ENCODE data around the gene WFDC1. TPM values are rescaled to one million over a fixed set of nuclear protein-coding genes. Genes with fewer than 3 reads are reported as not detected.

WFDC1 gene
- polyA plus RNA-seq, 1 donor from 2014 or later = not detected

- Mint-ChIP-seq H3K9me3 (no peaks in the 10 kb centered on the region), H3K36me3 (no peaks in the 10 kb centered on the region), H3K4me1 (no peaks in the 10 kb centered on the region), H3K27me3 (peaks cover 11% of the 10 kb centered on the region), H3K4me3 (no peak overlapping the region), H3K27ac (no peak overlapping the region)
Measured at GRCh38 chr16:84266451-84266850, 28.2 kb upstream of the WFDC1 start.

- Mint-ChIP-seq H3K9me3 (no peaks in the 10 kb centered on the region), H3K27me3 (peaks cover 11% of the 10 kb centered on the region), H3K27ac (no peak overlapping the region), H3K36me3 (no peaks in the 10 kb centered on the region), H3K4me1 (no peaks in the 10 kb centered on the region), H3K4me3 (no peak overlapping the region)
Measured at GRCh38 chr16:84267380-84267779, 27.3 kb upstream of the WFDC1 start.

DNA sequence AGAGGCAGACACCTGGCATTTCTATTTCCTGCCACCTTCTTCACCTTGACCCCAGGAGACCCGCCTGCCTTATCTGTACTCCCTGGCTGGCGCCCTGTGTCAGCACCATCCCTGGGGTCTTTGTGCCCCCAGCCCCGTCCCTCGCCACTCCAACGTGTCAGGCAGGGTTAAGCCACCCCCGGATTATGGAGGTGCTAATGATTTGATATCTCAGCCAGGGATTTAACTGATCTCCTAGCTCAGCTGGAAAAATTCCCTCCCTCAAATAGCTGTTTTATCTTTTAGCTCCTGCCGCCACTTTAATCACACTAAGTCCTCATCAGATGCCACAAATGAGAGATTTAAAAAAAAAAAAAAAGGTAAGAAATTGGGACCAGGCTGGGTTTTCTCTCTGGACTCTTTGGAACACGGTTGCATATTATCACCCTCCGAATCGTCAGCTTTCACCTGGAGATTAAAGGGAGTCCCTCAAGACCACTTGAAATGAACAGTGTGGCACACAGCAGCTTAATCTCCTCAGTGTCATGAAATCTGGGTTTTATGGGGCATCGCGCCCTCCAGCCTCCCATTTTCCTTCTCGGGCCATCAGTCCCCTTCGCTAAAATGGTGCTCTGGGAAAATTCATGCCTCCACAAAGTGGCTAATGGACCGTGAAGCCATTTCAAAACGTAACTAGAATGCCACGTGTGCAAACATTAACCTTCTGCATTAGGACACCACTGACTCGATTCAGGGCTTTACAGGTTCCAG is 26.2 kb upstream of the WFDC1 start:
- no peaks in the 10 kb centered on the region for H3K4me1 Mint-ChIP-seq
- H3K27me3 Mint-ChIP-seq = peaks cover 9% of the 10 kb centered on the region
- H3K36me3 Mint-ChIP-seq = no peaks in the 10 kb centered on the region
- H3K27ac Mint-ChIP-seq = no peak overlapping the region
- H3K9me3 Mint-ChIP-seq = no peaks in the 10 kb centered on the region
- H3K4me3 Mint-ChIP-seq = no peak overlapping the region

DNA sequence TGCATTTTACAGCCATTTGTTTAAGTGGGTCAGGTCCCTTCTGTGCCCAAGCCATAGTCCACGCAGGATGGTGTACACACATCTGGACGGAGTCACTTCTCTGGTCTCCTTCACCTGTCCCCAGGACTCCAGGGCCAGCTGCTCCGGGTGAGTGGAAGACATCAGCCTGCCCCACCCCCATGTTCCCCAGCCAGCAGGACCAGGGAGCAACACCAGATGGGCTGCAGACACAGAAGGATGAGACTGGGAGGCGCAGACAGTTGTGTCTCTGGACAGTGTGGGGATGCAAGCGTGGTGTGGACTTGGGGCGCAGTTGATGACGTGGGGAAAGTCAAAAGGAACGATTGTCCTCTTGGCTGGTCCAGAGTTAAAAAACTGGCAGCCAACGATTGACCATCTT is 24.6 kb upstream of the WFDC1 start:
- Mint-ChIP-seq H3K4me3 (no peak overlapping the region), H3K9me3 (no peaks in the 10 kb centered on the region)

DNA sequence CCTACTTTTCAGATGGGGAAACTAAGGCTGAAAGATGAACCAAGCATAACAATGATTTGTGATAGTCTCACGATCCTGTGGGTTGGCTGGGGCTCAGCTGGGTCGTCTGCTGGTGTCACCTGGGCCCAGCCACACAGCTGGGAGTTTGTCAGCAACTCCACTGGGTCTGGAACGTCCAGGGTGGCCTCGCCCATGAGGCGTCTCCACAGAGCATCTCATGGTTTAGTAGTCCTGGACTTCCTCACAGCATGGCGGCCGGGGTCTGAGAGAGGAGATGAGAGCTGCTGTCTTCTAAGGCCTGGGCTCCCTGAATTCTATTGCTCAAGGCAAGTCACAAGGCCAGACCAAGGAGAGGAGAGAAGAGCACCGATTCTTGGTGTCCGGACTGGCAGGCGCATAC is 24.1 kb upstream of the WFDC1 start:
- Mint-ChIP-seq H3K36me3 (no peaks in the 10 kb centered on the region), H3K27me3 (peaks cover 6% of the 10 kb centered on the region), H3K4me1 (no peaks in the 10 kb centered on the region), H3K4me3 (peak overlapping the region in 1 of 4 donors; percentile 1), H3K27ac (no peak overlapping the region), H3K9me3 (no peaks in the 10 kb centered on the region)

More for the DNA sequence above, 24.6 kb upstream of the WFDC1 start:
- H3K4me1 Mint-ChIP-seq = no peaks in the 10 kb centered on the region
- no peaks in the 10 kb centered on the region for H3K36me3 Mint-ChIP-seq
- H3K27me3 Mint-ChIP-seq = peaks cover 4% of the 10 kb centered on the region
- H3K27ac Mint-ChIP-seq = no peak overlapping the region

- Mint-ChIP-seq H3K4me1 (no peaks in the 10 kb centered on the region), H3K27me3 (peaks cover 11% of the 10 kb centered on the region), H3K4me3 (no peak overlapping the region), H3K27ac (no peak overlapping the region), H3K9me3 (no peaks in the 10 kb centered on the region), H3K36me3 (no peaks in the 10 kb centered on the region)
Measured at GRCh38 chr16:84271037-84271436, 23.6 kb upstream of the WFDC1 start.

GRCh38 chr16:84271866-84272265 is 22.8 kb upstream of the WFDC1 start:
- Mint-ChIP-seq H3K9me3 (no peaks in the 10 kb centered on the region), H3K27me3 (peaks cover 12% of the 10 kb centered on the region), H3K36me3 (no peaks in the 10 kb centered on the region), H3K4me3 (no peak overlapping the region), H3K4me1 (no peaks in the 10 kb centered on the region), H3K27ac (no peak overlapping the region)

DNA sequence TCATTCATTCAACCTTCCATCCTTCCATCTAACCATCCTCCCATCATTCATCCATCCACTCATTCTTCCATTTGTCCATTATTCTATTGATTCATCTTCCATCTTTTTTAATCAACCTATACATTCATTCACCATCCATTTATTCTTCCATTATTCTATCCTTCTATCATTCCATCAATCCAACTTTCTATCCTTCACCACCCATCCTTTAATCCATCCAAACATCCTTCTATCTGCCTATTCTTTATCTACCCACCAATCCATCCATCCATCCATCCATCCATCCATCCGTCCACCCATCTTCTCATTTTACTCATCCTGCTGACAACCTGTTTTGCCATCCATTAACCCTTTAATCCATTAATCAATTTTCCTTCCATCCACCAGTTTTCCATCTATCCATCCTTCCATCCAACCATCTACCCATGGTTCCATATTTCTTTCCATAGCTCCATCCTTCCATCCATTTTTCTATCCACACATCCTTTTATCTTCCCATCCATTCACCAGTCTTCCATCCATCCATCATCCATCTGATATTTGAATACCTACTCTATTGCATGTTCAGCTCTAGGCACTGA is 21.8 kb upstream of the WFDC1 start:
- Mint-ChIP-seq H3K27ac (no peak overlapping the region), H3K36me3 (no peaks in the 10 kb centered on the region), H3K4me3 (no peak overlapping the region), H3K9me3 (no peaks in the 10 kb centered on the region), H3K4me1 (no peaks in the 10 kb centered on the region), H3K27me3 (peaks cover 12% of the 10 kb centered on the region)

- Mint-ChIP-seq H3K4me3 (no peak overlapping the region), H3K27ac (no peak overlapping the region), H3K36me3 (no peaks in the 10 kb centered on the region)
Measured at GRCh38 chr16:84274515-84274914, 20.2 kb upstream of the WFDC1 start.

GRCh38 chr16:84275585-84276151 is 19.0 kb upstream of the WFDC1 start:
- H3K36me3 Mint-ChIP-seq = no peaks in the 10 kb centered on the region
- H3K9me3 Mint-ChIP-seq = no peaks in the 10 kb centered on the region
- no peaks in the 10 kb centered on the region for H3K4me1 Mint-ChIP-seq
- H3K27ac Mint-ChIP-seq = no peak overlapping the region
- peaks cover 8% of the 10 kb centered on the region for H3K27me3 Mint-ChIP-seq
- H3K4me3 Mint-ChIP-seq = no peak overlapping the region

More at GRCh38 chr16:84274515-84274914, 20.2 kb upstream of the WFDC1 start:
- no peaks in the 10 kb centered on the region for H3K4me1 Mint-ChIP-seq
- H3K9me3 Mint-ChIP-seq = no peaks in the 10 kb centered on the region
- H3K27me3 Mint-ChIP-seq = peaks cover 12% of the 10 kb centered on the region

- Mint-ChIP-seq H3K4me1 (no peaks in the 10 kb centered on the region), H3K4me3 (peak overlapping the region in 1 of 4 donors; percentile 19), H3K27ac (no peak overlapping the region), H3K36me3 (no peaks in the 10 kb centered on the region), H3K9me3 (no peaks in the 10 kb centered on the region), H3K27me3 (peaks cover 8% of the 10 kb centered on the region)
Measured at GRCh38 chr16:84277244-84277823, 17.3 kb upstream of the WFDC1 start.

DNA sequence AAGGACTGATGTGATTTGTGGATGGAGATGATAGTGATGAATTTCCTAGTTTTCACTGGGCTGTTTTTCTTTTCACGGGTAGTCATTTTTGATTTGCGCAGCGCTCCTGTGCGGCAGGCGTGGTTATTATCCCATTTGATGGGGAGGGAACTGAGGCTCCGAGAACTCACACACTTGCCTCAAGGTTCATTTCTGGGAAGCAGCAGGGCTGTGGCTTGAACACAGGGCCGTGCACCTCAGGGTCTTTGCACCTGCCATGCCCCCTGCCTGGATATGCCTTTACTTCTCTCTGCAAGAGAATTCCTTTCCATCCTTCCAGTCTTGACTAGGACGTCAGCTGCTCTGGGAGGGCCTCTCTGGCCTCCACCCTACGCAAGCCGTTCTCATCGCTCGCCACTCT is 16.3 kb upstream of the WFDC1 start:
- Mint-ChIP-seq H3K27me3 (peaks cover 8% of the 10 kb centered on the region), H3K36me3 (peaks cover 2% of the 10 kb centered on the region), H3K9me3 (no peaks in the 10 kb centered on the region), H3K27ac (no peak overlapping the region), H3K4me3 (no peak overlapping the region), H3K4me1 (no peaks in the 10 kb centered on the region)

DNA sequence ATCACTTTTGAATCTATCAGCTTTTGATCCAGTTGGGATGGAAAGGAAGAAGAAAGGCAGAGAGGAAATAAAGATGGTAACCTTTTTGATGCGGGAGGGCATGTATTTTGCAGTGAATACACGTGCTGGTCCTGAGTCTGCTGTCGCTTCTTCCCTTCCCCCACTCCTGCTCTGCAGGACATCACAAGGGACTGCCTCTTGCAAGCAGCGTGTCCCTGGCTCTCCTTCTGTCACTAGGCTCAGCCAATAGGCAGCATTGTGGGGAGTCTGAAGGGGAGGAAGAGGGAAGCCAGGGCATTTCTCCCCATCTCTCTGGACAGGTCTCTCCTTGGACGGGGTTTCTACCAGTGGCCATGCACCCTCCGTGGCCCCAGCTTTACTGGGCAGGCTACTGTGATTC is 15.7 kb upstream of the WFDC1 start:
- H3K9me3 Mint-ChIP-seq = no peaks in the 10 kb centered on the region
- no peak overlapping the region for H3K4me3 Mint-ChIP-seq
- H3K36me3 Mint-ChIP-seq = peaks cover 2% of the 10 kb centered on the region
- H3K4me1 Mint-ChIP-seq = no peaks in the 10 kb centered on the region
- no peak overlapping the region for H3K27ac Mint-ChIP-seq
- H3K27me3 Mint-ChIP-seq = peaks cover 8% of the 10 kb centered on the region

- peaks cover 2% of the 10 kb centered on the region for H3K36me3 Mint-ChIP-seq
- no peaks in the 10 kb centered on the region for H3K4me1 Mint-ChIP-seq
- H3K27ac Mint-ChIP-seq = no peak overlapping the region
- no peaks in the 10 kb centered on the region for H3K9me3 Mint-ChIP-seq
- no peak overlapping the region for H3K4me3 Mint-ChIP-seq
- peaks cover 8% of the 10 kb centered on the region for H3K27me3 Mint-ChIP-seq
Measured at GRCh38 chr16:84279881-84280280, 14.8 kb upstream of the WFDC1 start.

DNA sequence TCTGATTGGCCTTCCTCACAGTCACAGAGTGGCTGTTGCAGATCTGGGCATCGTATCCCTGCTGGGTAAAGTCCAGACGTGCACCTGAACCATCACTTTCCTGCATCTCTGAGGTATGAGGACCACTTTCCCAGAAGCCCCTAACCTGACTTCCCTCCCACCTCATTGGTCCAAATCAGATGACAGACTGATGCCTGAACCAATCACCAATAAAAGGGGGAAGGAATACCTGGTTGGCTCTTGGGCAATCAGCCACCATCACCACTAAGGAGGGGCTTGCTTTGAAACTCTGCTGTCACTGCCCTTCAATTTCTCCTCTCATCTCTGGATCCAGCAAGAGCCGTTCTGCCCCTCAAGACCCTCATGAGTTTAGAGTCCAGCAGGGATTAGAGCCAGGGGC is 13.6 kb upstream of the WFDC1 start:
- H3K36me3 Mint-ChIP-seq = peaks cover 2% of the 10 kb centered on the region
- H3K27me3 Mint-ChIP-seq = peaks cover under 1% of the 10 kb centered on the region
- no peaks in the 10 kb centered on the region for H3K9me3 Mint-ChIP-seq
- H3K4me3 Mint-ChIP-seq = no peak overlapping the region
- no peaks in the 10 kb centered on the region for H3K4me1 Mint-ChIP-seq
- H3K27ac Mint-ChIP-seq = no peak overlapping the region
